HL-60/S4 treated with phorbol 12-myristate 13-acetate at 8.2 ng/mL for 4 days and 3 days (cell line): ENCODE measurements around the gene WFIKKN1.

Experiments used
- in situ Hi-C: fragments of 300-500 bp; cut with MboI; formaldehyde crosslinking; loops from 2 replicates; pipeline ENCODE4 v1.15.0; 2022; ENCODE audit warnings: low sequenced_read_pairs

The WFIKKN1 gene

GRCh38 chr16:652454-653305, 21.9 kb downstream of the WFIKKN1 start:
- in situ Hi-C loops, result no loop called here

GRCh38 chr16:654034-654433, 23.2 kb downstream of the WFIKKN1 start:
- in situ Hi-C loops, result no loop called here

GRCh38 chr16:657487-657886, 26.7 kb downstream of the WFIKKN1 start:
- in situ Hi-C loops, result no loop called here

- in situ Hi-C loops, result no loop called here
These were observed 28.1 kb downstream of the WFIKKN1 start for GRCh38 chr16:658679-659571.

GRCh38 chr16:659618-660017, 28.8 kb downstream of the WFIKKN1 start:
- in situ Hi-C loops, result no loop called here

GRCh38 chr16:660132-660458, 29.3 kb downstream of the WFIKKN1 start:
- in situ Hi-C loops, result no loop called here

GRCh38 chr16:660459-661183, 29.8 kb downstream of the WFIKKN1 start:
- in situ Hi-C loops, result no loop called here

GRCh38 chr16:661184-661821, 30.5 kb downstream of the WFIKKN1 start:
- in situ Hi-C loops, result no loop called here

- in situ Hi-C loops, result no loop called here
These were observed 31.3 kb downstream of the WFIKKN1 start for GRCh38 chr16:662095-662494.

- in situ Hi-C loops, result no loop called here
These were observed 31.8 kb downstream of the WFIKKN1 start for GRCh38 chr16:662597-662996.

GRCh38 chr16:666572-666971, 35.8 kb downstream of the WFIKKN1 start:
- in situ Hi-C loops, result no loop called here

GRCh38 chr16:667113-667779, 36.5 kb downstream of the WFIKKN1 start:
- in situ Hi-C loops, result no loop called here

- in situ Hi-C loops, result no loop called here
These were observed 37.2 kb downstream of the WFIKKN1 start, which contains the start of gene RHOT2 for GRCh38 chr16:667780-668518. Gene RHOT2 (plus strand): TSS chr16:668132. CDS start chr16:668200, 68 bp downstream.

- in situ Hi-C loops, result no loop called here
These were observed 37.9 kb downstream of the WFIKKN1 start for GRCh38 chr16:668519-669171.

GRCh38 chr16:669666-670065, 38.9 kb downstream of the WFIKKN1 start:
- in situ Hi-C loops, result no loop called here

GRCh38 chr16:670485-671352, 39.9 kb downstream of the WFIKKN1 start:
- in situ Hi-C loops, result no loop called here

GRCh38 chr16:671353-672131, 40.8 kb downstream of the WFIKKN1 start:
- in situ Hi-C loops, result no loop called here
